HG03139 (cell line): ENCODE results near the gene IFIT1B.

Experiments
- ATAC-seq: cut with Tn5 transposase; IDR thresholded peaks from one replicate; pipeline ENCODE4 v1.9.1; 2021; ENCODE audit not compliant: unreplicated experiment

IFIT1B gene

DNA sequence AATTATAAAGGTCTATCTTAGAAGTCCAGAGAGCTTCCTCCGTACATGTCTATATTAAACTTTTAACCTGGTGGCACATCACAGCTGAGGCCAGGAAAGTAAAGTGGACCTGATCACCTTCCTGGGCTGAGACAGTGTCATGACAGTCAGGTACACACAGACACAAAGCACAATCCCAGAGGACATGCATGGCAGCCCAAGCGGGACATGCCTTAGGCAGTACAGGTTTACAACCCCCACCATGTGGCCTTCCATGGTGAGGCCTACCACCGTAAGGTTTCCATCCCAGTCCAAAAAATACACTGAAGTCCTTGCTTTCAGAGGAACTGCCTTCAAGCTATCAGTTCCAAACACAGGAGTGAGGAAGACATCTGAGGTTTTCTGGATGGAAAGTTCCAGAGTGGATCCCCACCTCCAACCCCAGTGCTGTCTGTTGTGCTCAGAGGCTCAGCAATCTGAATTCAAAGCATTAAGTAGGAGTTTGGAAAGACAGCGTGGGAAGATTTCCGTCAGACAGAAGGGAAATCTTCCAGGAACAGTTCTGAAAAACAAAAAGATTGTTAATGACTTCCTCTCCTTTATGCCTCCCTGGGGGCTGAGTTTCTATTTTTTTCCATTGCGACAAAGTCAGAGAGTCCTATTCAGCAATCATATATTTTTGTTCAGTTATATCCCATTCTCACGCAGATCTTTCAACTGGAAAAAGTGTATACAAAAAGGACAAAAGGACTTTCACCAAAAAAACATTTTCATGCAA is 30.0 kb upstream of the IFIT1B start:
- ATAC-seq = no peak

- no peak for ATAC-seq
Measured at GRCh38 chr10:89348481-89348880, 29.4 kb upstream of the IFIT1B start.

GRCh38 chr10:89348975-89349374 is 28.9 kb upstream of the IFIT1B start:
- no peak for ATAC-seq

- peak; percentile 28 for ATAC-seq
Measured at GRCh38 chr10:89350631-89351315, 27.1 kb upstream of the IFIT1B start.

DNA sequence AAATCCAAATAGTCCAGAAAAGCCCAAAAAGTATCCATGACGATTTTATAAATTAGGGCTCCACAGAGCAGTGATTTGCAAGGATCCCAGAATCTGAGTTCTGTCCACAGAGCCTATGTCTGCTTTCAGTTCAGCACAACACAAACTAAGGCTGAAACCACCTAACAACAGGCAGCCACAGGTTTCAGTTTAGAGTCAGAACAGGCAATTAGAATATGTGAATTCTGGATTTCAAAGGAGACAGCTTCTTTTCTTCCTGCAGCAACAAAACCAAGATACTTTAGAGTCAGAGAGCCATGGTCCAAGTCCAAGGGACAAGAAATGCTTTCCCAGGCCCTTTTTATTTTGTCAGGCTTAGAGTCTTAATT is 26.5 kb upstream of the IFIT1B start:
- ATAC-seq = peak; percentile 69

- ATAC-seq = no peak
Measured at GRCh38 chr10:89351780-89352597, 25.9 kb upstream of the IFIT1B start.

- ATAC-seq = no peak
Measured at GRCh38 chr10:89352802-89353201, 25.1 kb upstream of the IFIT1B start.

DNA sequence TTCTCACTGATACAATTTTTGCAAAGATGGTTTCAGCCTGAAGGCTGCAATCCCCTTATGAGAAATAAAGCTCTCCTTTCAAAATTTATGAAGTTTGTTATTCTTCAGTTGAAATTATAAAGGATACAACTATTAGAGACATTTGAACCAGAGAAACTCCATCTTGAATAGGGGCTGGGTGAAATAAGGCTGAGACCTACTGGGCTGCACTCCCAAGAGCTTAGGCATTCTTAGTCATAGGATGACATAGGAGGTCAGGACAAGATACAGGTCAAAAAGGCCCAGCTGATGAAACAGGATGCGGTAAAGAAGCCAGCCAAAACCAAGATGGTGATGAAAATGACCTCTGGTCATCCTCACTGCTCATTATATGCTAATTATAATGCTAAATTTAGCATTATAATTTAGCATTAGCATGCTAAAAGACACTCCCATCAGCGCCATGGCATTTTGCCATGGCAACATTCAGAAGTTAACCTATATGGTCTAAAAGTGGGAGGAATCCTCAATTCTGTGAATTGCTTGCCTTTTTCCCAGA is 22.4 kb upstream of the IFIT1B start:
- no peak for ATAC-seq

DNA sequence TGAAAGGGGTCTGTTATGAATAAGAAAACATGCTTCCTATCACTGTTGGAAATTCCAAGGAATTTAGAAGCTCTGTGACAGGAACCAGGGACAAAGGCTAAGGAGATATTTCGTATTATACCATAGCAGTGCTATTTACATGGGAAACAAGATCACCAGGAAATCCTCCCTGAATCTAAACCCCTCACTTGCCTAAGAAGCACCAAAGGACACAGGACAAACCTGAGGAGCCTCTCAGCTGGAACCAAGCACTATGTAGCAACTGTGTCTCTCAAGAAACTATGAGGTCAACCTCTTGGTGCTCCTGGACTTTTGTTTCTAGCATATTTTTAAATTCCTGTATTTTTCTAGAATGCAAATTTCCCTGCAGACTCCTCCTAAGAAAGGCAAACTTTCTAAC is 20.8 kb upstream of the IFIT1B start:
- no peak for ATAC-seq

GRCh38 chr10:89357975-89358374 is 19.9 kb upstream of the IFIT1B start:
- no peak for ATAC-seq

GRCh38 chr10:89360157-89360556 is 17.7 kb upstream of the IFIT1B start:
- ATAC-seq = no peak

- ATAC-seq = no peak
Measured at GRCh38 chr10:89362929-89363328, 14.9 kb upstream of the IFIT1B start.

- ATAC-seq = no peak
Measured at GRCh38 chr10:89363729-89364442, 14.0 kb upstream of the IFIT1B start.

DNA sequence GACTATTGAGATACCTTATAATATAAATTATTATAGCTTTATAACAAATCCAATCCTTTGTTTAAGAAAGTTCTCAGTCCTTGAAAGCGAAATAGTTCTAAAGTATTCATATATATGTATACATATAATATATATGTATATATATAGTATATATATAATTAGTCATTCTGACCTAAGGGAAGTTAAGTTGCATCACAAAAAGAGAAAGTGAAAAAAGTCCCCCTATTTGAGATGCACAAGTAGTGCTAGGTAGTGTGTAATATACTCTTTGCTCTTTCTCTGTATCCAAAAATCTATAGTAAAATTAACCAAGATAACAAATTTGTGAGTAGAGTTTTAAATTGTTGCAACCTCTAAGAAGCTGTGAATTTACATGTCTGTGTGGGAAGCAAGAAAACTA is 13.3 kb upstream of the IFIT1B start:
- no peak for ATAC-seq

DNA sequence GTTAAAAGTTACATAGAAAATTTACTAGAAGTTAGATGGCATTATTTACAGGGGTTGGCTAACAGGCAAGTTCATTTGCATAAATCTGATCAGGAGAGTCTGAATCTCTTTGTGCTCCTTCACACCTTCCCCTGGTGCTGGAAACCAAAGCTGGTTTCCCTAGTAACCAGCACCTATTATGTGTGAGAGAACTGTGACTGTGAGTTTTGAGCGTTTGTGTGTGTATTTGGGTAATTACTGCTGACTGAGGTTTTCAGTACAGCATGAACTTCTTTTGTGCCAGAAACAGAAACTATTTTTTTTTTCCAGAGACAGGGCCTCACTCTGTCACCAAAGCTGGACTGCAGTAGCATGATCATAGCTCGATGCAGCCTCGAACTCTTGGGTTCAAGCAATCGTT is 10.3 kb upstream of the IFIT1B start:
- ATAC-seq = peak; percentile 58

DNA sequence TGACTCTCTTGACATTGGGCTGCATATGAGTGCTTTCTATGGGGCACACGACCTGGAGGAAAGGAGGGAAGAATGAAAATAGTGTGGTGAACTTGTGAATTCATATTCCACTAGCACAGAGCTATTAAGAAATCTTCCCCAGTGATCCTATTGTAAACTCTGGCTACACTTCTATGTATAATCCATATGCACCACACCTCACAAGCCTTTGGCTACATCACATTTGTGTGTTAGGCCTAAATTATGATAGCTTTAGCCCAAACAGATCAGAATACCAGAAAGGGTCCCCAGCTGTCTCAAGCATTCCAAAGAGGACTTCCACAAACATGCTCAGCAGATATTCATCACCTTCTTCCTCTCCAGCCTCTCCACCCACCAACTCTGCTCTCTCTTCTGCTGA is 9.7 kb upstream of the IFIT1B start:
- no peak for ATAC-seq

DNA sequence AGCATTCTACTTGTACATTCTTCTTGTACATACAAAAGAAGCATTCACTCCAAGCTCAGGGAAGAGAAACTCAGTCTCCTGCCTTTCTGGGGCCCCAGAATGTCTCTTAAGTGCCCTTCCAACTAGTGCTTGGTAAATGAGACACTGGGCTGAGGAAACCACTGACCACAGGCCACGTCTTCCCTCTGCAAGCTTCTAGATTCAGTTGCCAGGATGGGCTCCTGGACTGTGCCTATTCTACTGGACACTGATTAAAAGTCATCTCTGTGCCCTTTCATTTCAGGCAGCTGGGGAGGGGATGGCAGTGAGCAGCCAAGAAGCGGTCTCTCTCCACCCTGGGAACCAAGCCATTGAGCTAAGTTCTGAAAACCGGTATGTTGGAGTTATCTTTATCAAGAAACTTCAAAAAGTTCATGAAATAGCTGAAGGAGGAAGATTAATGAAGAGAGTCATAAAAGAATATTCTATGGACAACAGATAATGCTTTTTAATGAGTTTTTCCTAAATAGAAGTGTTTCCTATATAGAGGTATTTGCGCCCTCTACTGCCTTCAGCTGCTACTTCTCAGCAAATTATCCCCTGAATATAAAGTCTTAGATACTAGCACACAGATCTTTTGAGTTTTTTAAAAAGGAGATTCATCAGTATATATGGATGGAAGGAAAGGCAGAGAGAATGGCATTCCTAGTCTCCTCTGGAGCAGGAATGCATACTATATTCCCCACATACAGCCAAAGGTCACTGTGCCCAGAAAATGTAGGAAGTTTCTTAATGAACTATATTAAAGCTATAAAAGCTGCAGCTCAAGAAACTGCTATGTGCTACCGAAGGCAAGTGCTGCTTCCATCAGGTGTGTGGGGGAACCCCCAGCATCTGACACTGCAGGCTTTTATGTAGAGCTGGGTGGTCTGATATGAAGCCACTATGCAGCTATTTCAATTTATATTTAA is 8.4 kb upstream of the IFIT1B start:
- ATAC-seq = no peak

DNA sequence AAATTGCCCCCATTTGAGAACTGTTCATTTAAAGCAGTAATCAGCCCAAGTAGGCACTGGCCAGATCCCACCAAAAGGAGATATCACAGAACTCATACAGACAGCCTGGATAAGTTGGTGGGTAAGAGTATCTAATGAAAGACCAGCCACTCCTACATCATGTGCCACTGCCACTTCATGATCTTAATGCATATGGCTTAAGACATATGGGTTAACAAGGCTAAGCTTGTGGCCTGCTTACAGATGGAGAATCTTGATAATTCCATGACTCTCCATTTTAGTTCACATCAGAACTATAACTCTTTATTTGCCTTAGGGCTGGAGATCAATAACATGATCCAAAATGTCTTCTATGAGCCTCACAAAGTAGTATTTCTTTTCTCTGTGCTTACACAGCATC is 6.8 kb upstream of the IFIT1B start:
- ATAC-seq = no peak

- ATAC-seq = no peak
Measured at GRCh38 chr10:89371987-89372386, 5.9 kb upstream of the IFIT1B start.
